Neuron (in vitro differentiated cells): Measurements from ENCODE around the gene DCXR.

ENCODE experiments used
- H2AFZ ChIP-seq: one replicate; pipeline ENCODE4 v1.6.1; 2013; ENCODE audit warnings: low read depth, mild to moderate bottlenecking, inconsistent platforms, low read length, moderate library complexity
- H3K27me3 ChIP-seq: one replicate; pipeline ENCODE4 v1.6.1; 2013; ENCODE audit warnings: low read length; ENCODE audit not compliant: insufficient read depth
- H3K36me3 ChIP-seq: one replicate; pipeline ENCODE4 v1.6.1; 2013; ENCODE audit warnings: low read length; ENCODE audit not compliant: insufficient read depth
- H3K4me1 ChIP-seq: one replicate; pipeline ENCODE4 v1.6.1; 2013; ENCODE audit warnings: low read length; ENCODE audit not compliant: insufficient read depth
- H3K4me3 ChIP-seq: 2 replicates; pipeline ENCODE4 v1.5.1; 2013; ENCODE audit warnings: mild to moderate bottlenecking, low read length, moderate library complexity
- H3K9me3 ChIP-seq: one replicate; pipeline ENCODE4 v1.6.1; 2013; ENCODE audit warnings: low read length

The DCXR gene

DNA sequence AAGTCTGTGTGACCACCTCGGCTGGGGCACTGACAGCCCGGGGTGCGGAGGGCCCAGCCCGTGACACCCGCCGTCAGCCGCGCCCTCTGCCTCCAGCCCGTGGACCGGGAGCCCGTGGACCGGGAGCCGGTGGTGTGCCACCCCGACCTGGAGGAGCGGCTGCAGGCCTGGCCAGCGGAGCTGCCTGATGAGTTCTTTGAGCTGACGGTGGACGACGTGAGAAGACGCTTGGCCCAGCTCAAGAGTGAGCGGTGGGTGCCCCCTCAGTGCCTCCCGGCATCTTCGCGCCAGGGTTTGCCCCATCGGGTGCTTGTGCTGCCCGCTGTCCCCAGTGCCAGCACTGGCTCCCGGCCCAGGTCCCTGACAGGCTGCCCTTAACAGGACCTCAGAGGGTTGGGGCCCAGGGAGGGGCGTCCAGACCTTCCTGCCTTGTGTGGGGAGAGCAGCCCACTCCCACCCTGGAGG lies 28.5 kb downstream of the DCXR start:
- Histone ChIP-seq H3K4me1 (peaks cover 10% of the 10 kb centered on the region), H3K36me3 (peaks cover 5% of the 10 kb centered on the region), H3K27me3 (no peaks in the 10 kb centered on the region), H2AFZ (no peak overlapping the region), H3K4me3 (no peak overlapping the region), H3K9me3 (no peaks in the 10 kb centered on the region)

DNA sequence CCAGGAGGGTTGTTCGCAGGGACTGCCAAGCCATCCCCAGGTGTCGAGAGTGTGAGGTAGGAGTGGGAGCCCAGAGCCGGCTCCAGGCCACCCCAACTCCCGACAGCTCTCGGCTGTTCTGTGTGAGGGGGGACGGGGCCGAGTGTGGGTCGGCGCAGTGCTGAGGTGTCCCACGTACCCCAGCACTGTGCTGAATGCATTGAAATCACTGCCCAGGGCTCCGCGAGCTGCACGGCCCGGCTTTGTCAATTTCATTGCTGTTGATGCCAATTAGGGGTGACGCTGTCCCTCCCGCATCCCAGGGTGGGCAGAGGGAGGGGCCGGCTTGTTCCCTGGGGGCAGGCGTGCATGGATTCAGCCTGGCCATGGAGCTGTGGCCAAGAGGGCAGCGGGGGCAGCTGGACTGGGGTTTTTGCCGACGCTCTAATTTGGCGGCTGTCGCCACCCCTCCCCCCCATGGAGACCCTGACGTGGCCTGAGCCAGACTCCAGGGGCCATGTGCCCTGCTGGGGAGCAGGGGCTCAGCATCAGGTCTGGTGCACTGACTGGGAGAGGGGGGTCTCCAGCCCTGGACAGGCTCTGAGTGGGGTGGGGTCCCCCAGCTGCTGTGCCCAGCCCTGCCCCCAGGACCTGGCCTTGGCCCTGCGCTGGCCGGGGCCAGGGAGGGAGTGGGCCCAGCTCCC lies 29.1 kb downstream of the DCXR start:
- Histone ChIP-seq H3K9me3 (no peaks in the 10 kb centered on the region), H3K4me3 (no peak overlapping the region), H3K36me3 (peaks cover 5% of the 10 kb centered on the region), H2AFZ (no peak overlapping the region), H3K27me3 (no peaks in the 10 kb centered on the region), H3K4me1 (peaks cover 16% of the 10 kb centered on the region)

DNA sequence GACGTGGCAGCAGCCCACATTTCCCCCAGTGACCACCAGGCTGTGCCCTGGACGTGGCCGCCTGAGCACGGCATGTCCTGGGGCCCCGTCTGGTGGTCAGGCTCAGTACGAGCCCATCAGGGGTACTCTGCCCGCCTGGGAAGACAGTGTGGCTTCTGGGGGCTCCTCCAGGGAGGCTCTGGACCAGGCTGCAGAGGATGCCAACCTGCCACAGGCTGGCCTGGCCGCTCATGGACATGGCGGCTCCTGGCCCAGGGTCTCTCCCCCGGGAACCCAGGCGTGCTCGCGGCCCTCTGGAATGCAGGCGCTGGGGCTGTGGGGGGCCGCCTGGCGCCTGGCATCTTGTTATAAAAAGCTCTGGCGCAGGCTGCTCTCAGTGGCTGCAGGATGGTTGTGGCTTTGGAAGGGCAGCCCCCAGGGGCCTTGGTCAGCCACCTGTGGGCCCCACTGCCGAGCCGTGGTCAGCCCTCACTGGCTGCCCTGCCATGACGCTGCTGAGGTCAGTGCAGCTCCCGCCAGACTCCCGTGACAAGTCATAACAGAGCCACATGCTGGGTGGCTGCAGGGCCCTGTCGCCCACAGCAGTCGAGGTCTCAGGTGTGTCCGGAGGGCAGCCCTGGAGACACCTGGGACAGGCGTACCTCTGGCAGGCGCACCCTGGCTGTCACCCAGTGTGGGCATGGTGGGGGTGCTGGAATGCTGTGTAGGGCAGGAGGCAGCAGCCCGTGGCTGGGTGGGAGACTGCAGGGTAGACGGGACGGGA lies 29.8 kb downstream of the DCXR start:
- H3K27me3 ChIP-seq = no peaks in the 10 kb centered on the region
- no peak overlapping the region for H3K4me3 ChIP-seq
- H3K4me1 ChIP-seq = peaks cover 15% of the 10 kb centered on the region
- no peak overlapping the region for H2AFZ ChIP-seq
- H3K9me3 ChIP-seq = no peaks in the 10 kb centered on the region
- H3K36me3 ChIP-seq = peaks cover 5% of the 10 kb centered on the region

DNA sequence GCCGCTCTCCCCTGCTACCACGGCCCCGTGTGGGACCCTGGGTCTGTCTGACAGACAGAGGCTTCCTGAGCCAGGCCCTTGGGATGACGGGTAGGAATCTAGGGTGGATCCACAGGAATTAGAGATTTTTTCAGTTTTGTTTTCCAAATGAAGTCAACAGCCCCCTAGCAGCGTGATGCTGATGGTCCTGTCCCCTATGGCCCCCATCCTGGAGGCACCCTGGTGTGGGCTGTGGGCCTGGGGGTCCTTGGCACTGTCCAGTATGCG lies 30.3 kb downstream of the DCXR start:
- no peaks in the 10 kb centered on the region for H3K9me3 ChIP-seq
- peaks cover 10% of the 10 kb centered on the region for H3K4me1 ChIP-seq
- no peaks in the 10 kb centered on the region for H3K27me3 ChIP-seq
- H2AFZ ChIP-seq = no peak overlapping the region
- no peak overlapping the region for H3K4me3 ChIP-seq
- peaks cover 5% of the 10 kb centered on the region for H3K36me3 ChIP-seq

DNA sequence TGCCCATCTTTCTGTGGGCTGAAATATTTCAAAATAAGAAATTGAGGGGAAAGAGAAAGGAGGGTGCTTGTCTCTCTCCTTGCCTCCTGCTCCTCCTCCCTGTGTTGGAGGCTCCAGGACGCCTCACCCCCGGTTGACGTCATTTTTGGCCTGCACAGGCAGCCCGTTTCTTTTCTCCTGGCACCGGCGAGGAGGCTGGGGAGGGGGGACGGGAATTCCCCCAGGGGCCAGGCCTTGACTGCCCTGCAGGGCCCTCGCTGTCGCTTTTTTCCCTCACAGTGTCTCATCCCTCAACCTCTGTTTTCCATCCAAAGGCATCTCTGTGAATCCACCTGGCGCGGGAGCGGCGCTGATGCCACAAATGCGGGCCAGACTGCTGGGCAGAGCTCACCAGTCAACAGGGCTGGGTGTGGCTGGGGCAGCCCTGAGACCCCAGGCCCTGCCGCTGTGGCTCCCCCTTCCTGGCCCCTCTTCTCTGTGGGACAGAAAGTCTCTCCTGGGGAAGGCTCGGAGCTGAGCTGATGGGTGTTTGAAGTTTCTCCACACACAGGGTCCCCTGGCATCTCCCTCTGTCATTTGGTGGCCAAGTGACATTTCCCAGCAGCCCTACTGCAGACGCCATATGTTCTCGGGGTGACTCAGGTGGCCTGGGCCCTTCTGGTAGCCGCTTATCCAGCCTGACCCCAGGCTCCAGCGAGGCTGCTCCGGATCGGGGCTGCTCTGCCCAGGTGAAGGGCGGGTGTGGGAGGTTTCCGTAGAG lies 30.8 kb downstream of the DCXR start:
- no peak overlapping the region for H3K4me3 ChIP-seq
- no peaks in the 10 kb centered on the region for H3K9me3 ChIP-seq
- H3K36me3 ChIP-seq = peaks cover 3% of the 10 kb centered on the region
- H3K4me1 ChIP-seq = peaks cover 10% of the 10 kb centered on the region
- H2AFZ ChIP-seq = no peak overlapping the region
- no peaks in the 10 kb centered on the region for H3K27me3 ChIP-seq

DNA sequence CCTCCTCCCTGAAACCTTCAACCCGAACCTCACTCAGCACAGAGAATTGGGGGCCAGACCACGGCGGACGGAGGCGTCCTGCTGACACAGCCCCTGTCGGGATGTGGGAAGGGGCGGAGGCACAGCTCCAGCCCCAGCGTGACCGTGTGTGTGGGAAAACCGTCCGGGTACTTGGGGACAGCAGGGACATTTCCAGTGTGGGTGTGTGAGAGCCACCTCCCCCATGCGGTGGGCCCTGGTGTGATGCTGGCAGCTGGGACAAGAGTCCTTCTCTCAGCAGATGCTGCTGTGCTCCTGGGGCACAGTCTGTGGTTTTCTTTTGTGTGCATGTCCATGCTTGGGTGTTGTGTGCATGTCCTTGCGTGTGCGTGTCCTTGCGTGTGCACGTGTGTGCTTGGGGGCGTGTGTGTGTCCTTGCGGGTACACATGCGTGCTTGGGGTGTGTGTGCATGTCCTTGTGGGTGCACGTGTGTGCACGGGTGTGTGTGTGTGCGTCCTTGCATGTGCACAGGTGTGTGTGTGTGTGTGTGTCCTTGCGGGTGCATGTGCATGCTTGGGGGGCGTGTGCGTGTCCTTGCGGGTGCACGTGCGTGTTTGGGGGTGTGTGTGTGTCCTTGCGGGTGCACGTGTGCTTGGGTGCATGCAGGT lies 31.7 kb downstream of the DCXR start:
- Histone ChIP-seq H3K4me1 (peaks cover 10% of the 10 kb centered on the region), H3K36me3 (no peaks in the 10 kb centered on the region), H3K9me3 (no peaks in the 10 kb centered on the region), H3K27me3 (no peaks in the 10 kb centered on the region), H2AFZ (no peak overlapping the region), H3K4me3 (no peak overlapping the region)

DNA sequence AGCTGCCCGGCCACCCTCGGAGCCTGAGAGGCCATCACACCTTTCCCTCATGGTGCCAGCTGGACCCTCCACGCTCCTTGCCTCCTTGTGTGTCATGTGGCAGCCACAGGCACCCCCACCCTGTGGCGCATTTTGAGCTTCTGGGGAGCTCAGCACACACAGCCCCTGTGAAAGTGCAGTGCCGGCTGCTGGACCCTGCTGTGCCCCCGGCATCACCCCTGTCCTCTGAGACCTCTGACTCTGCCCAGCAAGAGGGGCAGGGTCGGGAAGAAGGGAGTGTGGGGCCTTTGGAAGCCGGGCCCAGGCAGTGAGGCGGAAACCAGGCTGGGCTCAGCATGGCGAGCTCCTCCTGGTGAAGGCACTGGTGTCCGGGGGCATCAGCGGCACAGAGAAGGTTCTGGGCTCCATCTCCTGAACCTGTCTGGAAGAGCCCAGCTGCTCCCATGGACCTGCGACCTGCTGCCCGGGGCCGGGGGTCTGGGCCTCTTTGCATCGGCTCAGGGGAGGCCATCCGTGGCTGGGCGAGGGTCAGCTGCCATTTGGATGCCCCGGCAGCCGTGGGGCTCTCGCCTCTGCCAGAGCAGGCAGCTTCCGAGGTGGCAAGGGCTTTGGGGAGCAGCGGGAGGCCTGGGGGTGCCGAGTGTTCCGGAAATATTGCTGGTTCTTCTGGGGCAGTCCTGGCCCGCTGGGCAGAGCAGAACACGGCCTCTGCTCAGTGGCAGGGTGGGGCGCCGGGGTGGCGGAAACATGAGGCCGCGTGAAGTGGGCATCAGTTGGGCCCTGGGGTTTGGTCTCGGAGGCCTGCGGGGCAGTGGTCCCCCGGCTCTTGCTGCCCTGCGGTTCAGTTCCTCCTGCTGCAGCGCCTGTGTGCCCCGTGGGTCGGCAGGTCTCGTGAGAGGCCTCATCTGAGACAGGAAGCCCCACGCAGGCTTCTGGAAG lies 32.7 kb downstream of the DCXR start:
- no peak overlapping the region for H2AFZ ChIP-seq
- H3K36me3 ChIP-seq = no peaks in the 10 kb centered on the region
- no peaks in the 10 kb centered on the region for H3K9me3 ChIP-seq
- H3K4me1 ChIP-seq = peaks cover 10% of the 10 kb centered on the region
- no peaks in the 10 kb centered on the region for H3K27me3 ChIP-seq
- no peak overlapping the region for H3K4me3 ChIP-seq

DNA sequence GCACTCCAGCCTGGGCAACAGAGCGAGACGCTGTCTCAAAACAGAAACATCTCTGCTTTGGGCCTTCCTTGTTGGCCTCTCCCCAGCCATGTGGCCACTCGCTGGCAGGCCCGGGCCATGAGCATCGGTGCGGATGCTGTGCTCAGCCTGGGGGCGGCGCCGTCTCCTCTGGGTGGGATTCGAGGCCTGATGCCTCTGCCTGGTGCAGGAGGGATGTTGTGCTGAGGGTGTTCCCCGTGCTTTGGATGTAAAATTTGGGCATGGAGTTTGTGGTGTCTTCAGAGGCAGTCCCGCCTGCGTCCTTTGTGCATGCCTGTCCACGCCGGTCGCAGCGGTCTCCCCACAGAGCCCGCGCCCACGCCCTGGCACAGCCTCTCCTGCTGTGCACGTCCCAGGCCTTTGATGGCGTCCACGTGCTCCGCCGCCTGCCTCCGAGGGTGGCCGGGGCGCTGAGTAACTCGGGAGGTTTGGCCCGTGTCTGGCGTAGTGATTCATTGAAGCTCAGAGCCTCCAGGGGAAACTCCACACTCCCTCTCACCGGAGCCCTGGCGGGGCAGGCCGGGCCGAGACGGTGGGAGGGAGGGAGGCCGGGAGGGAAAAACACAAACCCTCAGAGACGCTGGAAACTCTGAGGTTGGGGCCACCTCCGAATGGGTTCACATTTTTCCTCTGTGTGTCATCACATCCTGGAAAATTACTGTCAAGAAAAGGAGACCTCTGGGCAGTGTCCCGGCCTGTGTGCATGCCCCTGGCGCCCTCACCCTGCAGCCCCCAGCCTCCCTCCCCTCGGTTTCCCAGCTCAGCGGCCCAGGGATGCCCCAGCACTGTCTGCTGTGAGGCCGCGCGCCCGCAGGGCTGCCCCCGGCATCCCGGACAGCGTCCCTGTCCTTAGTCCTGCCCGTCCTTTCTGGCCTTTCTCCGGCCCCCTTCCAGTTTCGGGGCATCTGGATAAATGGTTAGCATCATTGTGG lies 33.8 kb downstream of the DCXR start:
- Histone ChIP-seq H3K4me1 (peaks cover 10% of the 10 kb centered on the region), H3K36me3 (no peaks in the 10 kb centered on the region), H3K27me3 (no peaks in the 10 kb centered on the region), H3K4me3 (no peak overlapping the region), H2AFZ (no peak overlapping the region), H3K9me3 (no peaks in the 10 kb centered on the region)

DNA sequence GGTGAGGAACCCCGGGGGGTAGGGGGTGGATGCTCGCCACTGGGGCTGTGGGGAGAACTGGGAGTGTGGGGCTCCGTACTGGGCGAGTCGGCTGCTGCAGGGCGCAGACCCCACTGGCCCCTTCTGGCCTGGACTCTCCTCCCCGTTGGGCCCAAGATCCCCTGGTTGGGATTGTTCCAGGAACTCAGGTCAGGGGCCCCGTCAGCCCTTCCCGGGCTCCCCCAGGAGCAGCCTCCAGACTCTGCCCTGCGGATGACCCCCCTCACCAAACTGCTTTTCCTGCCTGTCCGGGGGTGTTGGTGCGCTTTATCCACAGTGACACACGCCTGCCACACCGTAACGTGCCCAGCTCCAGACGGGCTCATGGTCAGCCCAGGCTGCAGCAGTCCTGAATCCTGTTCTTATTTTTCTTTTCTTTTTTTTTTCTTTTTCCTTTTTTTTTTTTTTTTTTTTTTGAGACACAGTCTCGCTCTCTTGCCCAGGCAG lies 35.9 kb downstream of the DCXR start:
- Histone ChIP-seq H3K36me3 (peaks cover 5% of the 10 kb centered on the region), H3K27me3 (no peaks in the 10 kb centered on the region), H3K4me1 (peaks cover 10% of the 10 kb centered on the region), H3K4me3 (no peak overlapping the region), H2AFZ (no peak overlapping the region), H3K9me3 (no peaks in the 10 kb centered on the region)

DNA sequence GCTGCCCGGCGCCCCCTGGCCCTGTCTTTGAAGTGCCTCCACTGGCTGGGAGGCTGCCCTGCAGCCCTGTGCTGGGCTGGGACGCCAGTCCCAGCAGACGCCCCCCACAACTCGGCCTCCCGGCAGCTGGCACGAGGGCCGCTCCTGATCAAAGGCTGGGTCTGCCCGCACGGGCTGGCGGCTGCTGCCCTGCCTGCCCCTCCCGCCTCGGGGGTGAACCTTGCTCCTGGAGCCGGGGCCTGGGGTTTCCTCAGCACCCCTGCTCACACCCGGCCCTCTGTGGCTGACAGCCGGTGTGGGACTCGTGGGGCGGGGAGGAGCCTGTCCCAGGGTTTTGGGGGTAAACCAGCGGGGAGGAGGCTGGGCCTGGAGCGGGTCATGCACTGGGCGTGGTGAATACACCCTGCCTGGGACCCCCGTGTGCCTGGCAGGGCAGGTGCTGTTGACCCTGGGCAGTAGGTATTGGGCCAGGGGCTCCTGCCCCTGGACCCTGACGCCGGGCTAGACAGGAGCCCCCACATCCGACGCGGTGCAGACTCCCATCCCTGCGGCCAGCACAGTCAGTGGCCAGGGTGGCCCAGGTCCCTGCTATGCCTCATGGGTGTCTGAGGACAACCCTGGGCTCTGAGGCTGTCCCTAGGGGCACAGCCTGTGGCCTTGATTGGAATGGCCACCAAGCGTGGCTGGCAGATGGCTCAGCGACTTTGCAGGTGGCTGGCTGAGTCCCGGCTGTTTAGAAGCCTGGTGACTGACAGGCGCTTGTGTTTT lies 36.5 kb downstream of the DCXR start:
- Histone ChIP-seq H3K27me3 (no peaks in the 10 kb centered on the region), H3K4me3 (no peak overlapping the region), H3K4me1 (peaks cover 10% of the 10 kb centered on the region), H3K36me3 (peaks cover 5% of the 10 kb centered on the region), H3K9me3 (no peaks in the 10 kb centered on the region), H2AFZ (no peak overlapping the region)
